Subcutaneous adipose tissue (tissue), 4 donors: ENCODE measurements around the gene HEPACAM. TPM values are rescaled to one million over a fixed set of nuclear protein-coding genes. Genes with fewer than 3 reads are reported as not detected.

ENCODE experiments used
- total RNA-seq, 4 donors: library from RNA; depleted of rRNA; stranded (reverse); fragments of >200 nt; gene quantifications; one replicate each; pipeline ENCODE4 v1.1.0, GENCODE V29; 2016
- TF ChIP-seq, protein P1 (sequence below): fragments of 450-650 bp; IDR thresholded peaks from one replicate; pipeline ENCODE4 v1.5.1; 2016; ENCODE audit warnings: low read depth, mild to moderate bottlenecking, control low read depth, antibody characterized with exemption, moderate library complexity

The HEPACAM gene
- total RNA-seq, 4 donors from 2014 or later = 8.3 to 62.0 (median 13.6) TPM

DNA sequence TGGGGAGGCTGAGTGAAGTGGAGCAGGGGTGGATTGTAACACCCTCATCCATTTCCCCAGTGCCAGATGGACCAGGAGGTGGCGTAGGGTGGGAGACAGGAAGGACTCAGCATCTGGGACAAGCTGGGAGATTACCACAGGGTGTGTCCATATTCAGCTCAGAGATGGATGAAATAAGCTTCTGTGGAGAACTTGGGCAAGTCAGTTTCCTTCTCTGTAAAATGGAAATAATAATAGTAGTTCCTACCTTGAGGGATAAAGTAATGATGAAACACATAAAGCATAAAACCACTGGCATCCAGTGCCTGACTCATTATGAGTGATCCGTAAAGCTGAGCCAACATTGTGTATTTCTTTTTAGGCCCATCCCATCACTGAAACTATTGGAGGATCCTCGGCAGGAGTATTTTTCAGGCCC lies 37.6 kb downstream of the HEPACAM start:
- TF ChIP-seq, protein P1, sequence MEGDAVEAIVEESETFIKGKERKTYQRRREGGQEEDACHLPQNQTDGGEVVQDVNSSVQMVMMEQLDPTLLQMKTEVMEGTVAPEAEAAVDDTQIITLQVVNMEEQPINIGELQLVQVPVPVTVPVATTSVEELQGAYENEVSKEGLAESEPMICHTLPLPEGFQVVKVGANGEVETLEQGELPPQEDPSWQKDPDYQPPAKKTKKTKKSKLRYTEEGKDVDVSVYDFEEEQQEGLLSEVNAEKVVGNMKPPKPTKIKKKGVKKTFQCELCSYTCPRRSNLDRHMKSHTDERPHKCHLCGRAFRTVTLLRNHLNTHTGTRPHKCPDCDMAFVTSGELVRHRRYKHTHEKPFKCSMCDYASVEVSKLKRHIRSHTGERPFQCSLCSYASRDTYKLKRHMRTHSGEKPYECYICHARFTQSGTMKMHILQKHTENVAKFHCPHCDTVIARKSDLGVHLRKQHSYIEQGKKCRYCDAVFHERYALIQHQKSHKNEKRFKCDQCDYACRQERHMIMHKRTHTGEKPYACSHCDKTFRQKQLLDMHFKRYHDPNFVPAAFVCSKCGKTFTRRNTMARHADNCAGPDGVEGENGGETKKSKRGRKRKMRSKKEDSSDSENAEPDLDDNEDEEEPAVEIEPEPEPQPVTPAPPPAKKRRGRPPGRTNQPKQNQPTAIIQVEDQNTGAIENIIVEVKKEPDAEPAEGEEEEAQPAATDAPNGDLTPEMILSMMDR = no peak

DNA sequence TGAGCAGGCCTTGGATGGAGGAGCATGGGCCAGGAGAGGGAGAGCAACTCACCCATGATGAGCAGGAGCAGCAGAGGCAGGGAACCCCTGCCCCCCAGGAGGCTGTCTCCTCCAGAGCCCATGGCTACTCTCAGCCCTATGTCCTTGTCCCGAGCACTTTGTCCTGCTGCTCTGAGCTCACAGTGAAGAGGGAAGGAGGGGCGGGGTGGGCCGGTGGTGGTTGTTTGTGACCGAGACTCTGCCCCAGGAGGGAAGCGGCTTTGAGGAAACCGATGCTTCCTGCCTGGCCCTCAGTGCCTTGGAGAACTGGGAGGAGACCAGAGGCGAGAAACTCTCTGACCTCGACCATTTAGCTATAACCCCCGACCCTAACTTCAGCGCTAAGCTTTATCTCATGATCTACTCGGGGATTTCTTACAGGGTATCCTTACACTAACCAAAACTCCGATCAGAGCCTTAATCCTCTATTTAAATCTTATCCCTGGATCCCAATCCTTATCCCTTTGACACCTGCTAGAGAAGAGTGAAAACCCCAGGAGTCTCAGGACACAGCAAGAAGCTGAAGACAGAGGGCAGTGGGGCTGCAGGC lies 38.1 kb downstream of the HEPACAM start, which contains the start of gene ROBO4:
Gene ROBO4 (minus strand): TSS at position 192 of the 589 bp plus-strand sequence. CDS start 70 bp downstream, at position 122.
- TF ChIP-seq, protein P1 = no peak

DNA sequence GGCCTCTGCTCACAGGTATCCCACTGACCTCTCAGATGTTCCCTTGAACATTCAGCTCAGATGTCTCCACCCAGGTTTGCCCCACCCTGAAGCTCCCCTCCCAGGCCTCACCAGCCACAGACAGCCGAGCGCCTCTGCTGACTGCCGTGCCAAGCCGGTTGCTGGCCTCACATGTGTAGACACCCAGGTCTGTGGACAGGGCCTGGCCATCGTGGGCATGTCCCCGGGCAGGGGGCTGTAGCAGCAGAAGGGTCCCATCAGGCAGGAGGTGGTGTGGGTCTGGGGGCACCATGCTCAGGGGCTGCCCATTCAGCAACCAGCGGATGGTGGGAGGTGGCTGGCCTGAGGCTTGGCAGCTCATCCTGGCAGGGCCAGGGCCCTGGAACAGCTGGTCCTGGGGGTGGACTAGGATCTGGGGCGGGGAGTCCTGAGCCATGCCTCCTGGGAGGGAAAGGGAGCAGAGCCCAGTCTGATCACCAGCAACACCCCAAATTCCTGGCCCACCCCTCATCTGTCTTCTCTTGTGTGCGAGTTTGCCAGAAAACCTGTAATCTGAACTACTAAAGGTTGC lies 38.9 kb downstream of the HEPACAM start:
- TF ChIP-seq, protein P1 = no peak

DNA sequence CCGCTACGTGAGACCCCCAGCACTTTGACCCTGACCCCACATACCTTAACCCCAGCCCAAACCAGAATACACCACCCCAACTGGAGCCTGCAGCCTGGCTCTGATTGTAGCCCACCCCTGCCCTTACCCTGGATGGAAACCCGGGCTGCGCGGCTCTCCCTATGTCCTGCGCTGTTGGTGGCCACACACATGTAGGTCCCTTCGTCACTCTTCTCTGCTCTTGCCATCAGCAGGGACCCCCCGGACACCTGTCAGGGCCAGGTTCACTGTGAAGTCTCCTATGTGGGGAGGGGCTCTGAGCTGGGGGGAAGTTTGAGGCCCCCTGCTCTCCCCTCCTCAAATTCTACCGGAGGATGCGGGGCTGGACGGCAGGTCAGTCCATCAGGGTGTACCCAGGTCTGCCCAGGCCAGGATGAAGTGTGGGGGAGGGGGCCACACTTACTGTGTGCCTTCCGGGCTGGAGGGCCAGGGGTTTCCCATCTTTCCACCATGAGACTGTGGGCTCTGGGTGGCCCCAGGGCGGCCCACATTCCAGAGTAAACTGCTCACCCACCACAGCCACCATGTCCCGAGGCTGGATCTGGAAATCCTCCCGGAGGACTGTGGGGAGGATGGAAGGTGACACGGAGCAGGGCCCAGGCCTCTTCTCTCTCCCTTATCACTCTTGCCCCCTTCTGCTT lies 39.6 kb downstream of the HEPACAM start:
- TF ChIP-seq, protein P1 = no peak

DNA sequence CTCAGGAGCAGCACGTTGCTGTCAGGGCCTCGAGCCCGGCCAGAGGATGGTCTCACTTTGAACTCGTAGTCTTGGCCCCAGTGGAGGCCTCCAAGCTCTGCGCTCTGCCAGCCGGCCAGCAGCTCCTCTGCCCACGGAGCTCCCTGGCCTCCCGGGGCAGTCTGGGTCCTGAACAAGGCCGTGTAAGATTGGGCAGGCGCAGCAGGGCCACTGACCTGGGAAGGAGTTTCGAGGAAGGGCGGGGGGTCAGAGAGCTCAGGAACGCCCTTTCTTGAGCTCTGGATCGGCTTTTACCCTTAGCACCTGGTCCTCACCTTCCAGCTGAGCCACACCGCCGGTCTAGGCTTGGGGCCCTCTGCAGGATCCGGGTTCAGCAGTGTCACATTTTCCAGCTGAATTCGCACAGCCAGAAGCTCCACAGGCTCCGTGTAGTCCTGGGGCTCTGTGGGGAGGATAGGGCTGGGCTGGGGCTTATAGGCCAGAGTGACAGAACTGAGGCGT lies 40.3 kb downstream of the HEPACAM start:
- TF ChIP-seq, protein P1 = no peak

DNA sequence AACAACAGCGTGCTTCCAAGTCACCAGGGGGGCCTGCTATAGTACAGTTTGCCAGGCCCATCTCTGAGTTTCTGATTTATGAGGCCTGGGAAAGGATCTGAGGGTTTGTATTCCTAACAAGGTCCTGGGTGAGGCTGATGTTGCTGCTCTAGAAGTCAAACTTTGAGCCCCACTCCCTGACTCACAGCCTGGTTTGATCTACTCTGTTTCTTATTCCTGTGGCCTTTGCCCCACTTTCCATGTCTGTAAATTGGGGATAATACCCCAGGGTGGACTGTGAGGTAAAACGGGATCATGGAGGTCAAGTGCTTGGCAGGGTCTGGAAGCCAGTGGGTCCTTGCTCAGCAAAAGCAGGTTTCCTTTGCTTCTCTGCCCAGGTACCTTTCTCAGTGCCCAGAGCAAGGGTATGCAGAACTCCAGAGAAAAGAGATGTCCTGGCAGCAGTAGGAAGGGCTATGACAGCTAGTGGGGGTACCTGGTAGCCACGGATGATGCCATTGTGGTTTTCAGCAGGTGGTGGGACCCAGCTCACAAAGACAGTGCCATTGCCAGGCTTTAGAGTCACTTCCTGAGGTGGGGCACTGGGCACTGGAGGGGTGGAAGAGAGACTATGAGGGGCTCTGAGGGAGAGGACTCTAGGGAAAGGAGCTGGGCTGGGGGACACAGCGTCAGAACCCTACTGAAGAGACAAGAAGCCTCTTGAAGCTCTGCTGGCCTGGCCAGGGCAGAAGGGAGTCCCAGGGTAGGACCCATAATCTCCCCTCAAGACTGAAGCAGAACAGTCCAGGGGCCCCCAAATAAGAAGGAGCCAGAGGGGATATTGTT lies 41.0 kb downstream of the HEPACAM start:
- TF ChIP-seq, protein P1 = no peak
